Uterus (tissue), 4 donors: ENCODE results near the gene ACTN3. TPM values are rescaled to one million over a fixed set of nuclear protein-coding genes. Genes with fewer than 3 reads are reported as not detected.
A peak's percentile ranks its signal among the peaks of the same experiment; 100 is the strongest.

Experiments
- DNase-seq, 2 donors: peaks; one replicate each; pipeline ENCODE4 v3.0.0-alpha.2; 2019 to 2020
- H3K27ac ChIP-seq, 2 donors: fragments of 200-600 bp; sonication (generic); 1 replicate in 1 of 2; 2 replicates in 1 of 2; pipeline ENCODE4 v1.5.1; 2016 to 2018
- H3K27me3 ChIP-seq, 2 donors: fragments of 200-600 bp; sonication (generic); one replicate each; pipeline ENCODE4 v1.5.1; 2018 to 2019; ENCODE audit warnings: control low read depth in 1 of 2
- H3K36me3 ChIP-seq, 2 donors: fragments of 200-600 bp; sonication (generic); one replicate each; pipeline ENCODE4 v1.5.1; 2019; ENCODE audit warnings: control low read depth in 1 of 2
- H3K4me1 ChIP-seq, 2 donors: fragments of 200-600 bp; sonication (generic); one replicate each; pipeline ENCODE4 v1.5.1; 2018 to 2019; ENCODE audit warnings: control low read depth in 1 of 2
- H3K4me3 ChIP-seq, 2 donors: fragments of 200-600 bp; sonication (generic); 1 replicate in 1 of 2; 2 replicates in 1 of 2; pipeline ENCODE4 v1.5.1; 2018 to 2019; ENCODE audit warnings: mild to moderate bottlenecking in 1 of 2
- H3K9me3 ChIP-seq, 2 donors: fragments of 200-600 bp; sonication (generic); one replicate each; pipeline ENCODE4 v1.5.1; 2019; ENCODE audit warnings: control low read depth in 1 of 2
- CTCF ChIP-seq, 4 experiments: fragments of 200-600 bp in 2 of 4; fragments of 450-650 bp in 2 of 4; sonication (generic) in 2 of 4; IDR thresholded peaks; one replicate each; pipeline ENCODE4 v1.5.1; 2016 to 2019; ENCODE audit warnings: antibody characterized with exemption in 4 of 4, mild to moderate bottlenecking in 2 of 4, moderate library complexity in 1 of 4
- POLR2A ChIP-seq, 2 donors: fragments of 450-650 bp; IDR thresholded peaks; one replicate each; pipeline ENCODE4 v1.6.1; 2016; ENCODE audit warnings: antibody characterized with exemption in 2 of 2, mild to moderate bottlenecking in 1 of 2, moderate library complexity in 1 of 2
- intact Hi-C: fragments of 100-400 bp; cut with DNase I; formaldehyde crosslinking; loops from one replicate; pipeline ENCODE4 v1.15.1; 2023; ENCODE audit warnings: low total_unique reads
- total RNA-seq, 4 donors: library from RNA; depleted of rRNA in 3 of 4; stranded (reverse); fragments of >200 nt in 3 of 4; gene quantifications; one replicate each; pipeline versions ENCODE4 v1.1.0 to v1.2.4, GENCODE V29; 2014 to 2023
- donor health status: DM: yes; HTN: yes; CAD: no.

ACTN3 gene
- total RNA-seq, 4 donors from 2014 or later, result 0.46 TPM; not detected in 3

DNA sequence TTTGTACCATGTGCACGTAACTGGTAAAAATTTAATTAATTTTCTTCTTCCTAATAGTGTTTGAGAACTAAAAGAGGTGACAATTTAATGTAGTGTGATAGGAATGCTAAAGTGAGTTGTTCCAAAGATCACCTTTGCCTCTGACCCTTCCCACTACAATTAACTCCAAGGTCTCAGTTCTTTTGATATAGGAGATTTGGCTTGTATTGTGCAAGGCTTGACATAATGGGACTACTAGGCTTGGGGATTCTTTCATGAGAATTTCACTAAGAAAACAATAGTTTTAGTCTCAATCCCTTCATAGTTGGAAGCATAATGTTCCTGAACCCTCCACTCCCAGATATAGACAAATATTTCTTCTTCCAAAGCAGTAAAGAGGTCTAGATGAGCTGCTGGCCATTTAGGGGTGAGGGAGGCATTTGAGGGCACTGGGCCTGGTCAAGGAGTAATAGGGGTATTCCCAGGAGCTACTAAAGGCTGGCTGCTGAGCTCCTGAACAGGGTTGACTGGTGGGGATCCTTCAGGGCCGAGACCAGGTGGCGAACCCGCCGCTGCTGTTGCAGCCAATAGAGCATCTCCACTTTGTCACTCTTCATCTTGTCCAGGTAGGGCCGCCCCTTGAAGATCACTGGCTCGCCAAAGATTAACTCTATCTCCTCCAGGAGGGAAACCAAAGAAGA lies 43.4 kb downstream of the ACTN3 start:
- no peak for TF ChIP-seq CTCF (IDR thresholded peaks at IDR 0.05)
- no peak for TF ChIP-seq POLR2A (IDR thresholded peaks at IDR 0.05)
- Histone ChIP-seq H3K27me3 (no peaks in the 10 kb centered on the region), H3K36me3 (no peaks in the 10 kb centered on the region), H3K27ac (no peak overlapping the region), H3K4me1 (peaks cover 0 to 8% of the 10 kb centered on the region in 2 donors), H3K4me3 (no peak overlapping the region), H3K9me3 (no peaks in the 10 kb centered on the region)
- intact Hi-C loops, result no loop called here
- DNase-seq, result no peak

DNA sequence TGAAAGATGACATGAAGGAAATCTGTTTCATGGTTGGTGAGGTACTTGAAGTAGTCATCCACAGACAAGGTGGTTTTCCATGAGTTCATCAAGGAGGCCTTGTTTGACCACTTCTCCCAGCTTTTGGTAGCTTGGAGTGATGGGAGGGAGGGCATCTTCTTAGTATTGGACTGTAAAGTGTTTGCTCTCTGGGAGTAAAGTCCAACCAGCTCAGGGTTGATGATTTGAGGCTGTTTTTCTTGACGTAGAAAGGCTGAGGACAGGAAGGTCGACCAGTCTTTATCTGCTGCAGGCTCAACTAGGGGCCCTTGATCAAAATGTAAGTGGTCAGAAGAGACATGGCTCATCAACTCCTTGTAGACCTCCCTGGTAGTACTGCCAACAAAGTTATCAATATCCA lies 44.5 kb downstream of the ACTN3 start:
- Histone ChIP-seq H3K9me3 (no peaks in the 10 kb centered on the region), H3K36me3 (no peaks in the 10 kb centered on the region), H3K4me3 (no peak overlapping the region), H3K27me3 (no peaks in the 10 kb centered on the region), H3K4me1 (peaks cover 0 to 8% of the 10 kb centered on the region in 2 donors), H3K27ac (no peak overlapping the region)
- TF ChIP-seq POLR2A (IDR thresholded peaks at IDR 0.05) (no peak), CTCF (IDR thresholded peaks at IDR 0.05) (no peak)
- DNase-seq, result no peak
- intact Hi-C loops, result no loop called here

GRCh38 chr11:66592457-66593302 lies 46.0 kb downstream of the ACTN3 start, which contains the start of the genes CCDC87 and CCS:
Gene CCDC87 (minus strand): TSS chr11:66593063. CDS start chr11:66593015, 48 bp downstream.
Gene CCS (plus strand): TSS chr11:66593185. CDS start chr11:66593262, 77 bp downstream.
- peak within 1 kb of the TSS; percentile 59 to 63 for H3K4me3 ChIP-seq
- no peaks in the 10 kb centered on the region for H3K36me3 ChIP-seq
- no peaks in the 10 kb centered on the region for H3K9me3 ChIP-seq
- H3K4me1 ChIP-seq, result peaks cover 0 to 8% of the 10 kb centered on the region in 2 donors
- intact Hi-C loops, result no loop called here
- H3K27ac ChIP-seq, result peak within 1 kb of the TSS; percentile 83
- no peaks in the 10 kb centered on the region for H3K27me3 ChIP-seq
- TF ChIP-seq CTCF (IDR thresholded peaks at IDR 0.05), result peak; percentile 49 to 72 (median 65)
- peak; percentile 89 to 93 for TF ChIP-seq POLR2A (IDR thresholded peaks at IDR 0.05)
- peak; percentile 98 for DNase-seq

GRCh38 chr11:66593303-66593635 lies 46.6 kb downstream of the ACTN3 start:
- Histone ChIP-seq H3K4me3 (peak overlapping the region; percentile 59 to 63), H3K27me3 (no peaks in the 10 kb centered on the region), H3K9me3 (no peaks in the 10 kb centered on the region), H3K27ac (peak overlapping the region; percentile 83), H3K36me3 (no peaks in the 10 kb centered on the region), H3K4me1 (peaks cover 0 to 8% of the 10 kb centered on the region in 2 donors)
- intact Hi-C loops, result no loop called here
- TF ChIP-seq POLR2A (IDR thresholded peaks at IDR 0.05), result no peak
- TF ChIP-seq CTCF (IDR thresholded peaks at IDR 0.05), result no peak
- no peak for DNase-seq

GRCh38 chr11:66593650-66594049 lies 46.9 kb downstream of the ACTN3 start:
- Histone ChIP-seq H3K27me3 (no peaks in the 10 kb centered on the region), H3K27ac (peak overlapping the region; percentile 83), H3K4me3 (peak overlapping the region; percentile 59 to 63), H3K9me3 (no peaks in the 10 kb centered on the region), H3K4me1 (peaks cover 0 to 8% of the 10 kb centered on the region in 2 donors), H3K36me3 (no peaks in the 10 kb centered on the region)
- DNase-seq, result no peak
- TF ChIP-seq CTCF (IDR thresholded peaks at IDR 0.05) (no peak), POLR2A (IDR thresholded peaks at IDR 0.05) (no peak)
- intact Hi-C loops, result no loop called here
